NB4 (cell line): ENCODE measurements around the gene COG2.

ENCODE experiments used
- CTCF ChIP-seq: IDR thresholded peaks from one replicate; pipeline ENCODE4 v1.5.1; 2012; ENCODE audit warnings: low read depth, low read length
- MAX ChIP-seq: IDR thresholded peaks from 2 replicates; pipeline ENCODE4 v1.6.1; 2011; ENCODE audit warnings: low read depth, low read length
- MYC ChIP-seq: IDR thresholded peaks from 2 replicates; pipeline ENCODE4 v1.6.1; 2011; ENCODE audit warnings: low read depth, low read length
- POLR2A ChIP-seq: IDR thresholded peaks from 2 replicates; pipeline ENCODE4 v1.6.1; 2011; ENCODE audit warnings: mild to moderate bottlenecking; ENCODE audit not compliant: insufficient read length; ENCODE audit errors: extremely low read depth

- TF ChIP-seq CTCF, result no peak
- TF ChIP-seq POLR2A, result no peak
- TF ChIP-seq MAX, result no peak
- no peak for TF ChIP-seq MYC
Observed at GRCh38 chr1:230717251-230717650, 75.0 kb downstream of the COG2 start.
